ENCODE results near the gene CCNQ. TPM values are rescaled to one million over a fixed set of nuclear protein-coding genes. Genes with fewer than 3 reads are reported as not detected.

The CCNQ gene
- total RNA-seq, 3 donors from 2014 or later = 23.9 to 42.6 (median 39.7) TPM

- no peaks in the 10 kb centered on the region for H3K36me3 ChIP-seq
- no peak for TF ChIP-seq POLR2AphosphoS5 (IDR thresholded peaks at IDR 0.05)
- no peak for TF ChIP-seq CTCF (IDR thresholded peaks at IDR 0.05)
- no peak for TF ChIP-seq POLR2A (IDR thresholded peaks at IDR 0.05)
- intact Hi-C loops (cut with DNase I; ENCODE audit: low total_unique reads) = no loop called here
- H3K27me3 ChIP-seq = peaks cover 0 to 99% of the 10 kb centered on the region in 2 donors
- H3K27ac ChIP-seq = no peak overlapping the region
- H3K4me3 ChIP-seq = no peak overlapping the region
- no peaks in the 10 kb centered on the region for H3K9me3 ChIP-seq
- DNase-seq (ENCODE audit: low spot score in 2 of 2) = no peak
- H3K4me1 ChIP-seq = no peaks in the 10 kb centered on the region
Measured at GRCh38 chrX:153638436-153639176, 39.7 kb upstream of the CCNQ start.

GRCh38 chrX:153638041-153638371, 39.1 kb upstream of the CCNQ start:
- TF ChIP-seq CTCF (IDR thresholded peaks at IDR 0.05) = no peak
- no peak for TF ChIP-seq POLR2A (IDR thresholded peaks at IDR 0.05)
- no peak for TF ChIP-seq POLR2AphosphoS5 (IDR thresholded peaks at IDR 0.05)
- H3K4me3 ChIP-seq = no peak overlapping the region
- H3K27me3 ChIP-seq = peaks cover 0 to 99% of the 10 kb centered on the region in 2 donors
- DNase-seq (ENCODE audit: low spot score in 2 of 2) = no peak
- intact Hi-C loops (cut with DNase I; ENCODE audit: low total_unique reads) = no loop called here
- H3K27ac ChIP-seq = no peak overlapping the region
- H3K9me3 ChIP-seq = no peaks in the 10 kb centered on the region
- no peaks in the 10 kb centered on the region for H3K36me3 ChIP-seq
- H3K4me1 ChIP-seq = no peaks in the 10 kb centered on the region

- H3K27ac ChIP-seq = no peak overlapping the region
- no peaks in the 10 kb centered on the region for H3K9me3 ChIP-seq
- H3K4me1 ChIP-seq = no peaks in the 10 kb centered on the region
- TF ChIP-seq CTCF (IDR thresholded peaks at IDR 0.05) = no peak
- no peaks in the 10 kb centered on the region for H3K36me3 ChIP-seq
- H3K27me3 ChIP-seq = peaks cover 0 to 99% of the 10 kb centered on the region in 2 donors
- H3K4me3 ChIP-seq = no peak overlapping the region
- intact Hi-C loops (cut with DNase I; ENCODE audit: low total_unique reads) = no loop called here
- DNase-seq (ENCODE audit: low spot score in 2 of 2) = no peak
Measured at GRCh38 chrX:153637121-153638040, 38.4 kb upstream of the CCNQ start.

- intact Hi-C loops (cut with DNase I; ENCODE audit: low total_unique reads) = no loop called here
- no peaks in the 10 kb centered on the region for H3K36me3 ChIP-seq
- peaks cover 4 to 6% of the 10 kb centered on the region in 2 donors for H3K9me3 ChIP-seq
- no peak for DNase-seq (ENCODE audit: low spot score in 2 of 2)
- peaks cover 0 to 96% of the 10 kb centered on the region in 2 donors for H3K27me3 ChIP-seq
- H3K4me3 ChIP-seq = no peak overlapping the region
- H3K27ac ChIP-seq = no peak overlapping the region
- TF ChIP-seq POLR2AphosphoS5 (IDR thresholded peaks at IDR 0.05) (no peak), CTCF (IDR thresholded peaks at IDR 0.05) (no peak), POLR2A (IDR thresholded peaks at IDR 0.05) (no peak)
- H3K4me1 ChIP-seq = no peaks in the 10 kb centered on the region
Measured at GRCh38 chrX:153636716-153637115, 37.8 kb upstream of the CCNQ start.
